Neuron (in vitro differentiated cells): ENCODE measurements around the gene SIPA1L2.

Experiments used
- H2AFZ ChIP-seq: one replicate; pipeline ENCODE4 v1.6.1; 2013; ENCODE audit warnings: low read depth, mild to moderate bottlenecking, inconsistent platforms, low read length, moderate library complexity
- H3K27me3 ChIP-seq: one replicate; pipeline ENCODE4 v1.6.1; 2013; ENCODE audit warnings: low read length; ENCODE audit not compliant: insufficient read depth
- H3K36me3 ChIP-seq: one replicate; pipeline ENCODE4 v1.6.1; 2013; ENCODE audit warnings: low read length; ENCODE audit not compliant: insufficient read depth
- H3K4me1 ChIP-seq: one replicate; pipeline ENCODE4 v1.6.1; 2013; ENCODE audit warnings: low read length; ENCODE audit not compliant: insufficient read depth
- H3K4me3 ChIP-seq: 2 replicates; pipeline ENCODE4 v1.5.1; 2013; ENCODE audit warnings: mild to moderate bottlenecking, low read length, moderate library complexity
- H3K9me3 ChIP-seq: one replicate; pipeline ENCODE4 v1.6.1; 2013; ENCODE audit warnings: low read length

Gene SIPA1L2

DNA sequence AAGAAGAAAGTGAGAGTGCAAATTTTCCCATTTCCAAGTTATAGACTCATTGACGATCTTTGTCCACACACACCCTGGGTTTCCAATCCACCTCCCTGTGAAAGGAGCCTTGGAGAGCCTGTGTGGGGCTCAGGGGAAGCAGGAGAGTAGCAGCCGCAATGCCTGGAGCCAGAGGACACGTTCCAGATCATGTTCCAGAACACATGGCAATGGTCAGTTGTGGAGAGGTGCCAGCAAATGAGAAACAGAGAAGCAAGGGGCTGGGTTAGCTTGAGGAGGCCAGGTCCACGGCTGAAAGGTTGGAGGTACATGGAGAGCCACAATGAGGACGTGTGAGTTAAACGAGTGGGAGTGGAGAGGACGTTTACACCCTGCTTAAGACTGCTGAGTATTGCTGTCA is 33.0 kb upstream of the SIPA1L2 start:
- H3K36me3 ChIP-seq, result no peaks in the 10 kb centered on the region
- H2AFZ ChIP-seq, result no peak overlapping the region

DNA sequence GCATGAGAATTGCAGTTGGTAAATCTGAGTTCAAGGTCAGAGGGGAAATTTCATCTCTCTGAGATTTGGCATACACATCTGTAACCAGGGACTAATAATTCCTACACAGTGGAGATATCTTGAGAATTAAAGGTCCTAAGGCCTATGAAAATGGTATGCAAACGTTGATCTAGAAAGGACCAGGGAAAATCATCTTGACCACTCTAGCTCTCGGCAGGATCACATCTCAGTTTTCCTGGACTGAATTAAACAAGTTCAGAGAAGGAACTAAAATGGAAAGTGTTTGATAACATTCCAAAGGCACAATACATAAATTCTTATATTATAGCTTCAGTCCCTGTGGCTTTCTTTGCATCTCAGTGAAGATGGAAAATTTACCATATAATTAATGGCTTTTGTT is 28.5 kb upstream of the SIPA1L2 start:
- Histone ChIP-seq H3K36me3 (no peaks in the 10 kb centered on the region), H3K27me3 (no peaks in the 10 kb centered on the region), H3K4me1 (peaks cover 7% of the 10 kb centered on the region), H3K9me3 (no peaks in the 10 kb centered on the region), H2AFZ (no peak overlapping the region), H3K4me3 (no peak overlapping the region)

More for the DNA sequence above, 33.0 kb upstream of the SIPA1L2 start:
- Histone ChIP-seq H3K9me3 (no peaks in the 10 kb centered on the region), H3K27me3 (no peaks in the 10 kb centered on the region), H3K4me1 (no peaks in the 10 kb centered on the region), H3K4me3 (no peak overlapping the region)

DNA sequence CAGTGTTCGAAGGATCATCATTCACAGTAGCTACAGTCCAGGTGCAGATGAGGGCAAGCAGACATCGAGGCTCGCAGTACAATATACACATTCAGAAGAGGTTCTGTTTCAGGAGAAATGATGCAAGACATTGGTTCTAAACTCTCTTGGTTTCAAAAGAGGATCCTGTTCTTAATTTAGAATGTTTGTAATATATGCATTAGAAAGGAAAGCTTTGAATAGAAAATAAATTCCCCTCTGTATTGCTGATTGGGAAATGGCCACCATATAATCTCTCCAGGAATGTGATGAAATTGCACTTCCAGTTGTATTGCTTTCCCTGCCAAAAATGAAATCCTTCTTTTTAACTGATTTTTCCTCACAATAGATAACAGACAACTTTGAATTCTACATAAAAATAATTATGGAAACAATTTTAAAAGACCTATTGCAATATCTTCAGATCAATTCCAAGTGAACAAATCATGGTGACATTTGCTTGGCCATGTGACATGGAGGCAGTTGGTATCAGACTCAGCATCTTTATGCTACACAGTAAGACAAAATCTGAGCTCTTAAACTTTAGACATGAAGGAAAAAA is 27.6 kb upstream of the SIPA1L2 start:
- Histone ChIP-seq H3K4me1 (peaks cover 7% of the 10 kb centered on the region), H3K36me3 (no peaks in the 10 kb centered on the region), H3K4me3 (no peak overlapping the region), H3K27me3 (no peaks in the 10 kb centered on the region), H3K9me3 (no peaks in the 10 kb centered on the region), H2AFZ (no peak overlapping the region)

DNA sequence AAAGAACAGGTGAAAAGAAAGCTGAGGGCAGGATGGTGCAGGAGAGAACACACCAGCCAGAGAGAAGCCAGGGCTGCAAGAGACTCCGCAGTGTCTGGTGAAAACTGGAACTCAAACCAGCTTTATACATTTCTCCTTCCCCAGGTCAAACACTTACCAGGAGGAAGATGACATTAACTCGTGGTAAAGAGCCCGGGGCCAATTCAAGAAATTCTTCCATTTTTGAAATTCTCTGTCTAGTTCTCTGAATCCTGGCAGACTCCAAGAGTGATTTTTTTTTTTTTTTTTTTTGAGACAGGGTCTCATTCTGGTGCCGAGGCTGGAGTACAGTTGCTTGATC is 25.8 kb upstream of the SIPA1L2 start:
- peaks cover 7% of the 10 kb centered on the region for H3K4me1 ChIP-seq
- no peaks in the 10 kb centered on the region for H3K36me3 ChIP-seq
- no peaks in the 10 kb centered on the region for H3K9me3 ChIP-seq
- no peak overlapping the region for H3K4me3 ChIP-seq
- no peak overlapping the region for H2AFZ ChIP-seq
- no peaks in the 10 kb centered on the region for H3K27me3 ChIP-seq

DNA sequence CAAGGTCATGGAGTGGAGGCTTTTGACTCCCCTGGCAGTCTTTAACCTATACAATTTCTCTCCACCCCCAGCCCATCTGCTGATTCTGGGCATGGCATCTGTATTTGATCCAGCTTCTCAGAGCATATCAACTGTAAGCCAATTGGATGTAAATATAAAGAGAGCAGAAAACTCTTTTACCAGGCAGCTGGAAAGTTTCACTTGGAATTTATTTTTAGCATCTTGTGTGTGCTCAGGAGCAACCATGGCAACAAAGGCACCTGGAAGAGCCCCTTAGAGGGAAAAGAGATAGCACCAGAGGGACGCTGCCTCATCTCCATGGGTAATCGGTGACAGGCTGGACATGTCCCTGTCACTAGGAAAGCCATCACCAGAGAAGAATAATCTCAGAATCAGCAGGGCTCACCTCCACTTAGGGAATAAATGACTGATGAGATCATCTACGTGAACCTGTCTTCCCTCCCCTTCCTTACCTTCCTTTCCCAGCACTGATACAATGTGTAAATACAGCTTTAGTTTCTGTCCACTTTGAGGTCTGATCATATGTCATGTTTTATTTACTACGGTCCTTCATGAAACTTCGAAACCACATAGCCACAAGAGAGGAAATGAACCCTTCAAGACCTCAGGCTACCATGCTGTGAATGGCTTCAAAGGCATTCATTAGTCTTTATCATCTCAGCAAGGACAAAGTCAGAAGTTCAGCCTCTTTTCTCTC is 25.3 kb upstream of the SIPA1L2 start:
- H3K4me1 ChIP-seq, result peaks cover 7% of the 10 kb centered on the region

DNA sequence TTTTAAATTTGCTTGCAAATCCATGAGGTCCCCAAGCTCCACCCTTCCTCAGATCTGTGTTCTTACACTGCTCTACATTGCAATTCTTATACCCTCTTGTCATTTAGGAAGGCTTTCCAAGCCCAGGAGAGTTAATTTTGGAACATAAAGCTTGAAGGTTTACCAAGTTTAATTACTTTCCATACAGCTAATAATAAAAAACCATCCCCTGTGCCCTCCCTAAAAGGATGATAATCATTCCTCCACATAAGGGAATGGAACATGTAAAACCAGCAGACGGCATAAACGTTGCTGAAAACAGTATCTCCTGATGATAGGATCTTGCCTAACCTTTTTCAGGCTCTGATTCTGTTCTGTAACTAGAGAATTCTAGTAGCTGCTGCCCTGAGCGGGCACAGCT is 23.9 kb upstream of the SIPA1L2 start:
- Histone ChIP-seq H3K4me3 (no peak overlapping the region), H3K4me1 (peaks cover 7% of the 10 kb centered on the region), H3K9me3 (no peaks in the 10 kb centered on the region), H3K27me3 (no peaks in the 10 kb centered on the region), H2AFZ (no peak overlapping the region), H3K36me3 (no peaks in the 10 kb centered on the region)

More for the DNA sequence above, 25.3 kb upstream of the SIPA1L2 start:
- no peaks in the 10 kb centered on the region for H3K36me3 ChIP-seq
- no peaks in the 10 kb centered on the region for H3K9me3 ChIP-seq
- no peak overlapping the region for H2AFZ ChIP-seq
- H3K27me3 ChIP-seq, result no peaks in the 10 kb centered on the region
- H3K4me3 ChIP-seq, result no peak overlapping the region

DNA sequence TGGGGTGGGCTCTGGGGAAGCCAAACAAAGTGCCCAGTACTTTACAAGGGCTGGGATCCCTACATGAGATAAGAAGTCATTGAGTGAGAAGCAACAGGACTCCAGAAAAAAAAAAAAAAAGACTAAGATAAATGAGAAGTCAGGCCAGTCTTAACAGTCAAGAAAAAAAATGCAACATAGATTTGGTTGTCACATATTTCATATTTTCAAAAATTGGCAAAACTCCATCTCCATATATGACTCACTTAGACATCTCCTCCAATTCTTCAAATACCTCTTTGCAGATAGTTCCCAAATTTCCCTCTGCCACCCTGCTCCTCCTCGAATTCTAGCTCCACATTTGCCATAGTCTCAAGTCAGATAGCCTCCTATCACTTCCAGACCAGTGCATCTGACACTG is 20.9 kb upstream of the SIPA1L2 start:
- H3K4me3 ChIP-seq, result no peak overlapping the region
- H3K27me3 ChIP-seq, result no peaks in the 10 kb centered on the region
- no peaks in the 10 kb centered on the region for H3K36me3 ChIP-seq
- H3K4me1 ChIP-seq, result peaks cover 7% of the 10 kb centered on the region
- H2AFZ ChIP-seq, result no peak overlapping the region
- no peaks in the 10 kb centered on the region for H3K9me3 ChIP-seq

DNA sequence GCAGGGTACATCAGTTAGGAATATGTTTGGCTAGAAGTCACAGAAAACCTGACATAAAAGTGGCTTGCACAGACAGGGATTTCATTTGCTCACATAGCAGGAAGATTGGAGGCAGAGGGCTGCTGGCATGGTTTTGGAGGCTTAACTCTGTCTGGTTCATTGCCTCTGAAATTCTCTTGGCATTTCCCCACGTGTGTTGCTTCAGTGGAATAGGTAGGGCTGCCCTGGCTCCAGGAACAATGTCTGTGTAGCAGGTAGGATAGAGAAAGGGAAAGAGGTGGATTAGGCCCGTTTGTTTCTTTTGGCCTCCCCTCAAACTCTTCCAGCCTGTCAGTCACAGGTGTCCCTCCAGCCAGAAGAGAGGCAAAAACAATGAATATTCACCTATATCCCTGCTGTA is 20.5 kb upstream of the SIPA1L2 start:
- Histone ChIP-seq H3K4me3 (no peak overlapping the region), H3K9me3 (no peaks in the 10 kb centered on the region), H3K36me3 (no peaks in the 10 kb centered on the region), H3K4me1 (peaks cover 4% of the 10 kb centered on the region), H2AFZ (no peak overlapping the region), H3K27me3 (no peaks in the 10 kb centered on the region)

DNA sequence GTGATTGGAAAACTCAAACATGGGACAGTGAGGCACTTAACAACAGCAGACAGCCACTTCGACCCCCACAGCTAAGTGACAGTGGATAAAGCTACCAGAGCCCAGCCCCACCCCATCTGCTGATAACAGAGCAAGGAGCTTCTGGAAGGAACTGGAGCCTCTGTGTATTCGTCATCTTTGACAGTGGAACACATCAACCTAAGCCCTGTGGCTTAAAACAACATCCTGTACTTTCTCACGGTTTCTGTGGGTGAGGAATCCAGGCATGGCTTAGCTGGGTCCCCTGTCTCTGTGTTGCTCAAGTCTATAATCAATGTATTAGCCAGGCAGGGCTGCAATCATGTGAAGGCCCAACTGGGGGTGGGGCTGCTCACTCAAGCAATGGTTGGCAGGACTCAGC is 18.4 kb upstream of the SIPA1L2 start:
- Histone ChIP-seq H3K27me3 (no peaks in the 10 kb centered on the region), H3K36me3 (no peaks in the 10 kb centered on the region), H3K4me3 (no peak overlapping the region), H3K4me1 (no peaks in the 10 kb centered on the region), H2AFZ (no peak overlapping the region), H3K9me3 (no peaks in the 10 kb centered on the region)

DNA sequence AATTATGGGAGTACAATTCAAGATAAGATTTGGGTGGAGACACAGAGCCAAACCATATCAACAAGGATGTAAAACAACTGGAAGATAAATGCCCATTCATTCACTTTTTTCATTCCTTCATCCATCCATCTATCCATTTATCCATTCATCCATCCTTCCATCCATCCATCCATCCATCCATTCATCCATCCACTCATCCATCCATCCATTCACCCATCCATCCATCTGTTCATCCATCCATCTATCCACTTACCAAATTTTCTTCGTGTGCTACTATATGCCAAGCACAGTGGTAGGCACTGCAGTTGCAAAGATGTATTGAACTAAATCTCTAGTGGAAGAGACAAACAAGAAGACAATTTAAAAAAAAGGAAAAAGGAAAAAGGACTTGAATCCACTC is 14.3 kb upstream of the SIPA1L2 start:
- H3K9me3 ChIP-seq, result no peaks in the 10 kb centered on the region
- H3K27me3 ChIP-seq, result no peaks in the 10 kb centered on the region
- H2AFZ ChIP-seq, result no peak overlapping the region

DNA sequence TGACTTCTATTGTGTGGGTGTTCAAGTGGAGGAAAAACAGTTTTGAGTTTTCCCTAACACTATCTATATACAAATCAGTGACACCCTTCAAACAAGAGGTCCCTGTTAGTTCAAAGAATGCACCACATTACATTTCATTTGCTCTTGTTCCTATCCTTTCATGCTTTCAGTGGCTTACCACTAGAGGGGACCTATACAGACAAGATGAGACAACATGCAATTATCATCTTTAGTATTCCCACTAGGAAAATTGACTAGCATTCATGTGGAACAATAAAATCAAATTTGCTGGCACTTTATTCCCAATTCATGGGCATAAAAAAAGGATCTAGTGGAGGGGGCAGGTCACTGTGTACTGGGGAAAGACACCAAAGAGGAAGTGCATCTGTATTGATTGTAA is 13.3 kb upstream of the SIPA1L2 start:
- Histone ChIP-seq H3K4me3 (no peak overlapping the region), H2AFZ (no peak overlapping the region), H3K36me3 (no peaks in the 10 kb centered on the region), H3K9me3 (no peaks in the 10 kb centered on the region), H3K27me3 (no peaks in the 10 kb centered on the region), H3K4me1 (no peaks in the 10 kb centered on the region)

More for the DNA sequence above, 14.3 kb upstream of the SIPA1L2 start:
- H3K36me3 ChIP-seq, result no peaks in the 10 kb centered on the region
- no peak overlapping the region for H3K4me3 ChIP-seq
- no peaks in the 10 kb centered on the region for H3K4me1 ChIP-seq

DNA sequence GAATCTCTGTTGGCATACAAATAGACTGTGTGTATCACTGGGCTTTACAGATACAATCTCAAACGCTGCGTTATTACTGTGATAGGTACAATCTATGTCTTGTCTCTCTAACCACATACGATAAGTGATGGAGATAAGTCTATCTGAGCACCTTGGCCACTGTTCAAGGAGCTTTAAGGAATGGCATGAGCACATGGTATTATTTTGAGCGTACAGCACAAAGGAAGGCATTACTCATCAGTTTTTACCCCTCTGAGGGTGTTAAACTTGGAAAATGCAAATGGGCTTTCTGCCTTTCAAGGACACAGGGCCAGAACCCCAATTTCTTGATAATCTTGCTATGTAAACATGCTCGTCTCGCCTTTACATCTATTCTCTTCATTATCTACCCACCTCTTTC is 11.6 kb upstream of the SIPA1L2 start:
- H3K36me3 ChIP-seq, result no peaks in the 10 kb centered on the region

DNA sequence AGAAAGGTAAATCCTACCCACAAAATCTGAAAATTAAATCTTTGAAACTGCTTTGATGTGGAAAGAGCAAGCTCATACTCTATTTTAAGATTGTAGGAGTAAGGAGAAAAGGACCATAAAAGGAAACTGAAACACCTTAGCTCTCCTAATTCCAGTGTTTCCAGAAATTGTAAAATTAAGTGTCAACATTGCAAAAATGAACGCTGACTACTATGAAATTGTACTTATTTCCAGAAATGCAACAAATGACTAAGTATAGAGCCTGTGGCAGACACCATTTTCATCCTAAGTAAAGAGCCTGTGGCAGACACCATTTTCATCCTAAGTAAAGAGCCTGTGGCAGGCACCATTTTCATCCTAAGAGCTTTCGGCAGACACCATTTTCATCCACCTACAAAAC is 6.9 kb upstream of the SIPA1L2 start:
- Histone ChIP-seq H3K36me3 (no peaks in the 10 kb centered on the region), H3K4me3 (no peak overlapping the region), H2AFZ (no peak overlapping the region), H3K4me1 (no peaks in the 10 kb centered on the region), H3K9me3 (no peaks in the 10 kb centered on the region), H3K27me3 (no peaks in the 10 kb centered on the region)

More for the DNA sequence above, 11.6 kb upstream of the SIPA1L2 start:
- Histone ChIP-seq H2AFZ (no peak overlapping the region), H3K9me3 (no peaks in the 10 kb centered on the region), H3K27me3 (no peaks in the 10 kb centered on the region), H3K4me1 (no peaks in the 10 kb centered on the region), H3K4me3 (no peak overlapping the region)
